Naive B cell (primary cell): Measurements from ENCODE around the gene ITIH5. TPM values are rescaled to one million over a fixed set of nuclear protein-coding genes. Genes with fewer than 3 reads are reported as not detected.

Experiments
- ATAC-seq, 2 donors: fragments of 150-1000 bp; cut with Tn5 transposase; 2 replicates each; pipeline ENCODE4 v1.10.0; 2021; ENCODE audit warnings: low read depth in 2 of 2, mild to moderate bottlenecking in 2 of 2, moderate library complexity in 2 of 2
- DNase-seq: peaks from one replicate; pipeline ENCODE4 v3.0.0; 2022
- H3K27ac Mint-ChIP-seq, 6 donors: one replicate each; pipeline ENCODE4 v1.8.0; 2020 to 2022; ENCODE audit warnings: mild to moderate bottlenecking in 6 of 6, mixed read lengths in 6 of 6, moderate library complexity in 5 of 6, inconsistent platforms in 2 of 6
- H3K27me3 Mint-ChIP-seq, 3 donors: one replicate each; pipeline ENCODE4 v1.8.0; 2021 to 2022; ENCODE audit warnings: mixed read lengths in 3 of 3, mild to moderate bottlenecking in 1 of 3
- H3K36me3 Mint-ChIP-seq, 2 donors: one replicate each; pipeline ENCODE4 v1.8.0; 2020 to 2022; ENCODE audit warnings: mixed read lengths in 2 of 2, inconsistent platforms in 1 of 2, mild to moderate bottlenecking in 1 of 2
- H3K4me1 Mint-ChIP-seq, 3 donors: one replicate each; pipeline ENCODE4 v1.8.0; 2020 to 2022; ENCODE audit warnings: mixed read lengths in 3 of 3, inconsistent platforms in 1 of 3, mild to moderate bottlenecking in 1 of 3, moderate library complexity in 1 of 3
- H3K4me3 Mint-ChIP-seq, 8 donors: one replicate each; pipeline ENCODE4 v1.8.0; 2020 to 2022; ENCODE audit warnings: mild to moderate bottlenecking in 8 of 8, mixed read lengths in 8 of 8, moderate library complexity in 8 of 8, inconsistent platforms in 2 of 8
- H3K9me3 Mint-ChIP-seq, 7 donors: one replicate each; pipeline ENCODE4 v1.8.0; 2020 to 2022; ENCODE audit warnings: mixed read lengths in 7 of 7, mild to moderate bottlenecking in 5 of 7, inconsistent platforms in 2 of 7, moderate library complexity in 1 of 7
- polyA plus RNA-seq, 6 donors: library from polyadenylated mRNA; unstranded; fragments of 300-500 nt; fragmentation: Illumina TruSeq; gene quantifications; one replicate each; pipeline ENCODE4 v1.2.3, GENCODE V29; 2021; ENCODE audit warnings: low read depth in 6 of 6

ITIH5 gene
- polyA plus RNA-seq, 6 donors from 2014 or later = not detected

- H3K27me3 Mint-ChIP-seq = peaks cover 0 to 38% (median 15%) of the 10 kb centered on the region in 3 donors
- no peak overlapping the region for H3K4me3 Mint-ChIP-seq
- no peaks in the 10 kb centered on the region for H3K36me3 Mint-ChIP-seq
- no peak overlapping the region for H3K27ac Mint-ChIP-seq
- peaks cover 0 to 4% (median 0%) of the 10 kb centered on the region in 3 donors for H3K4me1 Mint-ChIP-seq
- no peak for DNase-seq
- ATAC-seq = no peak
- no peaks in the 10 kb centered on the region for H3K9me3 Mint-ChIP-seq
Measured at GRCh38 chr10:7560519-7560918, 106.2 kb downstream of the ITIH5 start.

DNA sequence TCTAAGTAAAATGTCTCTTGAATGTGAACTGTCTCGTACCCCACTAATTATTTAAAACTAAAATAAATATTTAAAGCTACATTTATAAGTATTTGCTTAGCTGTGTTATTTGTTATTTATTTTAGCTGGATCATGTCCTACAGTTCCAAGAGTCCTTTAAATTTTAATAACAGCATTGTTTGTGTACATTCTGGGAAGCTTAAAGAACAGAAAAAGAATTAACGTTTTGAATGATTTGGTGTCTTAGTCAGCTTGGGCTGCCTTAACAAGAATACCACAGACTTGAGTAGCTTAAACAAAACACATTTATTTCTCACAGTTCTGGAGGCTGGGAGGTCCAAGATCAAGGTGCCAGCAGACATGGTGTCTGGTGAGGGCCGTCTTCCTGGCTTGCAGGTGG is 107.4 kb downstream of the ITIH5 start:
- peaks cover 0 to 45% (median 15%) of the 10 kb centered on the region in 3 donors for H3K27me3 Mint-ChIP-seq
- H3K4me3 Mint-ChIP-seq = no peak overlapping the region
- H3K27ac Mint-ChIP-seq = no peak overlapping the region
- ATAC-seq (no peak), DNase-seq (no peak)
- no peaks in the 10 kb centered on the region for H3K9me3 Mint-ChIP-seq
- H3K4me1 Mint-ChIP-seq = peaks cover 0 to 4% (median 0%) of the 10 kb centered on the region in 3 donors
- H3K36me3 Mint-ChIP-seq = no peaks in the 10 kb centered on the region

GRCh38 chr10:7558036-7558435 is 108.7 kb downstream of the ITIH5 start:
- Mint-ChIP-seq H3K4me3 (no peak overlapping the region), H3K9me3 (no peaks in the 10 kb centered on the region), H3K27ac (no peak overlapping the region), H3K36me3 (no peaks in the 10 kb centered on the region), H3K27me3 (peaks cover 0 to 53% (median 15%) of the 10 kb centered on the region in 3 donors), H3K4me1 (peaks cover 0 to 4% (median 0%) of the 10 kb centered on the region in 3 donors)
- DNase-seq = no peak
- no peak for ATAC-seq

DNA sequence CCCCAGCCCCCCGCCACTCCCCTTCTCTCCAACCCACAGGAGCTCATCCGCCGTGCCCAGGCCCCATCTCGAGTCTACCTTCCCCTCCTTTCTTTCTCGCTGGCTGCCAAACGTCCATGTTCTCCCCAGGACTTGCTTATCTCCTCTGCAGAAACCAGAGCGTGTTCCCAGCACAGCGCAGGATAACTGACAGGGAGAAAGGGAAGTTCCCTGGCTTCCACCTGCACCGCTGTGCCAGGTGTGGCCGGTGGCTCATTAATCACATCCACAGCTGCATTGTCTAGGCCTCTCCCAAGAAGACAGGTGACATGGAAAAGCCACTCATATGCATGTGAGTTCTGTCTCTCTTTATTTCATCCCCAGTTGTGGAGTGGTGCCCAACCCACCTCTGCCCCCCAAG is 113.2 kb downstream of the ITIH5 start:
- DNase-seq (no peak), ATAC-seq (no peak)
- Mint-ChIP-seq H3K4me3 (no peak overlapping the region), H3K36me3 (no peaks in the 10 kb centered on the region), H3K4me1 (peaks cover 0 to 4% (median 0%) of the 10 kb centered on the region in 3 donors), H3K27me3 (peaks cover 0 to 45% (median 9%) of the 10 kb centered on the region in 3 donors), H3K9me3 (peaks cover 0 to 2% (median 0%) of the 10 kb centered on the region in 7 donors), H3K27ac (no peak overlapping the region)

DNA sequence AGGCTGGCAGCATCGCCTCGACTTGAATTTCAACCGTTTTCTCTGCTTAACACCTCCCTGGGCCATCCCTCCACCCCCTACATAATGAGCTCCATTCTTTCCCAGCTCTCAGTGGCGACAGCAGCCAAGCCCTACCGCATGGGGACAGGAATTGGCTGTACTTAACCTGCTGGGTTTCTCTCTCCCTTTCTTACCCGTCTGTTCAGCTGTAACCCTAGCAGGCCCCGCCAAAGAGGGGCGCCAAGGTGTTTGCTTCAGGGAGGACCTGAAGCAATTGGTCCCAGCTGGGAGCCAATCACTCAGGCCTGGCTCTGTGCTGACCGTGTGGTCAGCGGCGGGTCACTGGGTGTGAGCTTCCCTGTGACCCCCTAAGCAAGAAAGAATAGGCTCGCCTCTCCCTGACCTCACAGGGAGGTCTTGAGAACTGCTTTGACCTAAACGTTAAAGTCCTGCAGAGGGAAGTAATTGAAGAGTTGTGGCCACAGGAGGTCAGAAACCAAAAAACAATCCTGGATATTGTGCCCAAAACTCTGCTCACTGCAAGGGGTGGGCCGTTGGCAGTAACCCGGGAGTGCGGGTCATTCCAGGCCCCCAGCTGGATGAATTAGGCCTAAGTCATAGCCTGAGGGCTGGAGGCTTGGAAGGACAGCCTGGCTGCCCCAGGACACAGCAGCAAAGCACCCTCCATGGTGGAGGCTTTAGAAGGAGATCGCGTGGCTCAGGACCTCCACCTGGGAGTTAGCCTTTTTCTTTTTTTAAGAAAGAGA is 114.6 kb downstream of the ITIH5 start:
- Mint-ChIP-seq H3K27ac (no peak overlapping the region), H3K4me1 (peaks cover 0 to 4% (median 0%) of the 10 kb centered on the region in 3 donors), H3K4me3 (no peak overlapping the region), H3K27me3 (peaks cover 0 to 35% (median 7%) of the 10 kb centered on the region in 3 donors), H3K36me3 (no peaks in the 10 kb centered on the region), H3K9me3 (peaks cover 0 to 2% (median 0%) of the 10 kb centered on the region in 7 donors)
- ATAC-seq (no peak), DNase-seq (no peak)

GRCh38 chr10:7551289-7551688 is 115.5 kb downstream of the ITIH5 start:
- no peak for DNase-seq
- Mint-ChIP-seq H3K4me3 (no peak overlapping the region), H3K36me3 (no peaks in the 10 kb centered on the region), H3K9me3 (peaks cover 0 to 2% (median 0%) of the 10 kb centered on the region in 7 donors), H3K4me1 (peaks cover 0 to 3% (median 0%) of the 10 kb centered on the region in 3 donors), H3K27me3 (peaks cover 0 to 27% (median 4%) of the 10 kb centered on the region in 3 donors), H3K27ac (no peak overlapping the region)
- no peak for ATAC-seq

DNA sequence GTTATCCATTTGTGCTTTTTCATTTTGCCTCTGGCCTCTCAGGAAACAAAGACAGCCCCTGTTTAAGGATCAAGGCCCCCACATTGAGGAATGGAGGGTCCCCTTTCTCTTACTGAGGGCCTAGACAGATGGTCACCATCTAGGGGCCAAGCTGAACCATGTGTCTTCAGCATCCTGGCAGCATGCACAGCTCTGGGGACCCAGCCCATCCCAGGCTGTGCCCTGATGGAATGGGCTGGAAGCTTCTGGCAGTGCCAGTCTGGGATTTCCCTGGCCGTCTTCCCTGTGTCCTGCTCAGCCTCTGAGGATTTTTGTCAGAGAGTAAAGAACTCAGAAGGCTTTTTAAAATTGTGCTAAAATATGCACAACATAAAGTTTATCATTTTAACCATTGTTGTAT is 116.8 kb downstream of the ITIH5 start:
- DNase-seq (no peak), ATAC-seq (no peak)
- Mint-ChIP-seq H3K27ac (no peak overlapping the region), H3K4me3 (no peak overlapping the region), H3K36me3 (no peaks in the 10 kb centered on the region), H3K9me3 (peaks cover 0 to 2% (median 0%) of the 10 kb centered on the region in 7 donors), H3K27me3 (peaks cover 0 to 19% (median 4%) of the 10 kb centered on the region in 3 donors), H3K4me1 (no peaks in the 10 kb centered on the region)

DNA sequence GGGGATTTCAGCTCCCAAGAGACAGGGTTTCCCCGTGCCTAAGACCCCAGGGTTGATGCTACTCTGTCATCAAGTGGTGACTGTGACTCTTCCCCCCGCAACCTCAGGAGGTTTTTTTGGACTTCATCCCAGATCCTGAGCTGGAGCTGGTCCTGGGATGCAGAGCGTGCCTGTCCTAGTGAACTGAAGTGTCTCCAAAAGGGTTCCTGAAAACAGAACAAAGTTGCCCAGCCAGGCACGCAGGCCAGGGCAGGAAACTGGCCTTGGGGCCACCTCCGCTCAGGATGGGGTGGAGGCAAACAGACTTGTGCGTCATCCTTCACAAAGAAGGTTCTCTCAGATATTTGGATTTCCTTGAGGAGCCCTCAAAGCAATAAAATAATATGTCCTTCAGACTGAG is 118.9 kb downstream of the ITIH5 start:
- peaks cover 0 to 7% (median 4%) of the 10 kb centered on the region in 3 donors for H3K27me3 Mint-ChIP-seq
- no peaks in the 10 kb centered on the region for H3K4me1 Mint-ChIP-seq
- peaks cover 0 to 2% (median 0%) of the 10 kb centered on the region in 7 donors for H3K9me3 Mint-ChIP-seq
- H3K27ac Mint-ChIP-seq = no peak overlapping the region
- ATAC-seq (no peak), DNase-seq (no peak)
- H3K4me3 Mint-ChIP-seq = no peak overlapping the region
- H3K36me3 Mint-ChIP-seq = no peaks in the 10 kb centered on the region

GRCh38 chr10:7547206-7547605 is 119.6 kb downstream of the ITIH5 start:
- peaks cover 0 to 7% (median 4%) of the 10 kb centered on the region in 3 donors for H3K27me3 Mint-ChIP-seq
- ATAC-seq = no peak
- H3K36me3 Mint-ChIP-seq = no peaks in the 10 kb centered on the region
- H3K27ac Mint-ChIP-seq = no peak overlapping the region
- DNase-seq = no peak
- no peak overlapping the region for H3K4me3 Mint-ChIP-seq
- no peaks in the 10 kb centered on the region for H3K4me1 Mint-ChIP-seq
- H3K9me3 Mint-ChIP-seq = no peaks in the 10 kb centered on the region

GRCh38 chr10:7546385-7546967 is 120.3 kb downstream of the ITIH5 start:
- DNase-seq = no peak
- Mint-ChIP-seq H3K27ac (no peak overlapping the region), H3K36me3 (no peaks in the 10 kb centered on the region), H3K27me3 (peaks cover 0 to 7% (median 0%) of the 10 kb centered on the region in 3 donors), H3K9me3 (no peaks in the 10 kb centered on the region), H3K4me3 (no peak overlapping the region), H3K4me1 (no peaks in the 10 kb centered on the region)
- ATAC-seq = no peak

DNA sequence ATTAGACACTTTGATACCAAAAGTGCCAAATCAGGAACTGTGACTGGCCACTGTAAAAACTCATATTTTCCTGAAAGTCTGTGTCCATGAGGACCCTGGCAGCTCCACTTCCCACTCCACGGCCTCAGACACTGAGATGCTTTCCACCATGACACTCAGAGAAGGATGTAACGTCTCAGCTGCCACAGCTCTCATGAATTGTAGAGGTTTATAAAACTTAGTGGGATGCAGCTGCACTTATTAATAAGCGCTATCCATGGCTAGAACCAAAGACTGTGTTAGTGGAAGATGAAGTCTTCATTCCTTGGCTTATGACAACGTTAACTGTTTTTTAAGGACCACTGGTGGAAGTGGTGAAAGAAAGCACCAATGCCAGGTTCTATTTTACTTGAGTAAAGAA is 121.0 kb downstream of the ITIH5 start:
- no peak for DNase-seq
- Mint-ChIP-seq H3K4me1 (no peaks in the 10 kb centered on the region), H3K27ac (no peak overlapping the region), H3K36me3 (no peaks in the 10 kb centered on the region), H3K27me3 (peaks cover 0 to 3% (median 0%) of the 10 kb centered on the region in 3 donors), H3K4me3 (no peak overlapping the region), H3K9me3 (no peaks in the 10 kb centered on the region)
- ATAC-seq = no peak

- ATAC-seq = no peak
- DNase-seq = no peak
- Mint-ChIP-seq H3K27ac (peak overlapping the region in 1 of 6 donors; percentile 25), H3K4me3 (no peak overlapping the region), H3K36me3 (no peaks in the 10 kb centered on the region), H3K9me3 (no peaks in the 10 kb centered on the region), H3K27me3 (no peaks in the 10 kb centered on the region), H3K4me1 (no peaks in the 10 kb centered on the region)
Measured at GRCh38 chr10:7545261-7545660, 121.5 kb downstream of the ITIH5 start.

DNA sequence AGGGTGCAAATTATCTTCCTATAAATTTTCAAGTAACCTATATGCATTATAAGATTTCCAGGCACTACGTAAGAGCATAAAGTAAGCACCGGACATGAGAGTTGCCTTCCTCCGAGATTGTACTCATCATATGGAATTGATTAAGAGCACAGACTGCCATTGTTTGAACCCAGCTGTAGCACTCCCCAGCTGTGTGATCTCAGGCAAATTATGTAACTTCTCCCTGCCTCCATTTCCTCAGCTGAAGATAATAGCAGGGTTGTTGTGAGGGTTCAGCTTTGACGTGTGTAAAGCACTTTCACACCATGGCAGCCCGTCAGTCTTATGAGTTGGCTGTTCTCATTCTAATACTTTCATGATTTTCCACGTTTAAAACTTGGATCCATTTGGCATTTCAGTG is 122.6 kb downstream of the ITIH5 start:
- H3K4me1 Mint-ChIP-seq = peaks cover 0 to under 1% (median 0%) of the 10 kb centered on the region in 3 donors
- H3K36me3 Mint-ChIP-seq = no peaks in the 10 kb centered on the region
- no peak for ATAC-seq
- DNase-seq = no peak
- no peak overlapping the region for H3K27ac Mint-ChIP-seq
- no peaks in the 10 kb centered on the region for H3K9me3 Mint-ChIP-seq
- no peaks in the 10 kb centered on the region for H3K27me3 Mint-ChIP-seq
- H3K4me3 Mint-ChIP-seq = no peak overlapping the region
